Stimulated activated CD8-positive, alpha-beta memory T cell treated with anti-CD3 and anti-CD28 coated beads, Interleukin-4, amount 100 ng/mL, for 1 hour (primary cell): ENCODE data around the gene BTG4.
A peak's percentile ranks its signal among the peaks of the same experiment; 100 is the strongest.

ENCODE experiments used
- DNase-seq, 2 donors: peaks; one replicate each; pipeline ENCODE4 v3.0.0-alpha.2; 2020; ENCODE audit warnings: low read depth in 2 of 2, low spot score in 1 of 2

Gene BTG4

DNA sequence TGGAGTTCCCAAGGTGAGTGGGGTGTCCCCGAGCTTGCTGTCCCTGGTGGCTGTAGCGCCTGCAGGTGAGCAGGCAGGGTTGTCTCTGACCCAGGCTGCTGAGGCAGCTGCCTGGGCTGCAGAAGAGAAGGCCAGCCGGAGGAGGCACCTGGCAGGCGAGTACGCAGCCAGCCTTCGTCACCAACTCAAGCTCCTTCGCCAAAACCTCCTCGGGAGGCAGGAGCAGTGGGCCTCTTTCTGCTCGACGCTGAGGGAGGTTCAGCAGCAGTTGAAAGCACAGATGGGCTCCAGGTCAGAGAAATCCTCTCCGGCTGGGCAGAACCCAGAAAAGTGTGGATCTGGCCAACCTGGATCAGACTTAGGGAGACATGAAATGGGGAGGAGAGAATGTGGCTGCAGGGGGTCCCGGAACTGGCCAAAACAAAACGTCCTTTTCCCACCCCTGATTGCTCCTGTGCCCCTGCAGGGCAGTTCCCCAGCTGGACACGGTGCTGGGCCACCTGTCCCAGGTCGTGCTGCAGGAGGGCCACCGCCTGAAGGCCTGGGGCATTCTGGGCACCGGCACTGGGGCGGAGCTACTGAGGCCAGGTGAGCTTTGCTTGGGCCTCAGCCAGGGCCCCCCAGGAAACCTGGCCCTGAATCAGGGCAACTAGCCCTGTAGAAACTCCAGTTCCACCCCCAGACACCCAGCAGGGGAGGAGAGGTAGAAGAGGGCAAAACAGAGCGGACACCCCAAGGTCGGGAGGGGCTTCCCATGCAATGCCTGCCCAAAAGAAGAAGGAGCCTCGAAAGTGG lies 56.7 kb downstream of the BTG4 start:
- DNase-seq = no peak

DNA sequence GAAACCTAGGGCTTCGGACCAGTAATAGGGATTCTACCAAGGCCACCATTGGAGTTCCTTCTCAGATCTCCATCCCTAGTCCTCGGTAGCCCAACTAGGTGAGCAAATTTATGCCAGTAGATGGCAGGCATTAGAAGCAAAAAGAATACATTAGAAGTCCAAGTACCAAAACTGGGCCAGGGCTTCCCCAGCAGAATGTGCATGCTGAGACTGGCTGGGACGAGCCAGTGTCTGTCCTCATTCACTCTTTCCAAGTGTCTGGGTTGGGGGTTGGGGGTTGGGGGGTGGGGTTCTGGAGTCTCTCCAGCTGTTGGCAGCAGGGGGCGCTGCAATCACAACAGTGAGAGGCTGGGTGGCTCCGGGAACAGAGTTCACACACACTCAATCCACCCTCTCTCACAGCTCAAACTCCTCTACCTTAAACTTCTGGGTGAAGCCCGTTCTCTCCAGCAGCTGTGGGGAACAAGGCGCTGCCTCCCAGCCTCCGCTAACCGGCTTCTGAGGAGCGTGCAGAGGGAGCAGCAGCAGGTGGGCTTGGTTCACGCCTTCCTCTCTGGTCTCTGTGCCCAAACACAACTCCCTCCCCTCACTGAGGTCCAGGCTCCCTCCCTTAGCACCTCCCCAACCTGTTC lies 57.5 kb downstream of the BTG4 start:
- peak in 1 of 2 donors; percentile 19 for DNase-seq

DNA sequence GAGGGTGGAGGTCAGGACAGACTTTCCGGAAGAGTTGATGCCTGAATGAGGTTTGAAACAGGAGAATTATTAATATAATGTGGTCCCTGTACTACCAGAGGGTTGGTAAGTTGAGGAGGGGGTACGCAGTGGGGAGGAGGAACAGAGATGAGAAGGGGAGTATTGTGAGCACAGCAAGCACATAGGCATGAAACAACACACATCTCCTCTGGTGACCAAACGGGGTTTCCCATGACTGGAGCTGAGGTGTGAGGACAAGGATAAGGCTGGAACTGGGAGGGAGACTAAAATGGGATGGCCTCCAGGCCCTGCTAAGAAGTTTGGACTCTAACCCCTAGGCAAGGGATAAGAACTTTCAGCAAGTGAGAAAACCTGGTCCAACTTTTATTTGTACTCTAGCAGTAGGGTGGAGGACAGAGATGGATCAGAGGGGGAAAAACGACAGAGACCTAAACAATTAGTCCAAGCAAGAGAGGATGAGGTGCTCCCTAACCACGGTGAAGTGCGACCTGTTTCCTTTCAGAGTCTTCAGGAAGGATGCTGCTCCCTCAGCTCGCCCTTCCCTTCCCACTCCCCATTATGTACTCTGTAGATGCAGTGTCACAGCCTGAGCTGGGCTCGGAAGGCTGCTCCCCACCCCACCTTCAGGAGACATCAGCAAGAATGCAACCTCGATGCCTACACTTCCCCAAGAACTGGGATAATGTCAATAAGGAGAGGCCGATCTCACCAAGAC lies 59.2 kb downstream of the BTG4 start:
- DNase-seq = no peak

DNA sequence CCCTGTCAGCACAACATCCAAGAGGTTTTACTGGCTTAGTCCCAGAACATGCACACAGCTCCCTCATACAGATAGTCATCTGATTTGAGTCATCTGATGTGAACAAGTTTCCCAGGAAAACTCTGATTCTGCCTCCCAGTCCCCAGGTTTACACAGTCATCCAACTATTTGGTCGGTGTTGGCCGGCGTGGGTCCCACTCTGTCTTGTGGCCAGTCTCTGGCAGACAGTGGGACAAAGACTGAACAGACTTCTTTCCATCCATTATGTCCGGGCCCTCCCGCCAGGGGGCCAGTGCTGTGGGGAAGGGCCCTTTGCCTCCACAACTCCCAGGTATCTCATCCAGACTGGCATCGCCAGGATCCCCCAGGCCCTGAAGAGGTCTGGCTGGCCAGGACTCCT lies 60.0 kb downstream of the BTG4 start:
- no peak for DNase-seq

DNA sequence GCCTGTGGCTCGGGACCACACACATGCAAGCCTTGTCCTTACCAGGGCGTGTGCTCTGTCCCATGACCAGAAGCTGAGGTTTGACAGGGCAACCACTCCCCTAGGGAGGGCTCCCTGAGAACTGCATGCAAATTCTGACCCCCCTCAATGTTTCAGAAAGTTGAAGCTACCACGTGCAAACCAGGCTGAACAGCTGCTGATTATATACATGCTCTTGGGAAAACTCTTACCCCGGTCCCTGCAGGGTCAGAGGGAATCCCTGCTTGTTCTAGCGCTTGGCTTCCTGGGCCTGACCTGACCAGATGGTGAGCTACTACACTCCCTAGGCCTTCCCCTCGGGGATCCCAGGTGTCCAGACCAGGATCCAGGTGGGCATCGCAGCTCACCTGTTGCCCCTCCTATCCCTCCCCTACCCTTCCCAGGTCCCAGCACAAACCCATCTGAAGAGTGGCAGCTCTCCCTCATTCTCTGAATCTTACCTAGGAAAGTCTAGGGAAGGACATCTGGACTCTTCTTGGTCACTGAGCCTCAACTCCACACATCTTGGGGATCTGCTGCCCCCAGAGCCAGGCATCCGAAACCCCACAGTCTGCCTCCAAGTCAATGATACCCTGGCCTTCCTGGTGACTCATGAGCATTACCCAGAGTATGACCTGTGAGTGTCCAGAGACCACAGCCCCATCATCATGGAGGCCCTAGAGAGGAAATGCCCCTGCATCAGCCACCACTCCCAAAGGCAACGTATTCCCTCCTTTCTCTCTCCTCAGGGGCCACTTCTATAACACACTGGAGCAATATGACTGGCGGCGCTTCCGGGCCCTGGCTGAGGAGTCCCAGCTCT lies 61.5 kb downstream of the BTG4 start:
- DNase-seq = no peak

DNA sequence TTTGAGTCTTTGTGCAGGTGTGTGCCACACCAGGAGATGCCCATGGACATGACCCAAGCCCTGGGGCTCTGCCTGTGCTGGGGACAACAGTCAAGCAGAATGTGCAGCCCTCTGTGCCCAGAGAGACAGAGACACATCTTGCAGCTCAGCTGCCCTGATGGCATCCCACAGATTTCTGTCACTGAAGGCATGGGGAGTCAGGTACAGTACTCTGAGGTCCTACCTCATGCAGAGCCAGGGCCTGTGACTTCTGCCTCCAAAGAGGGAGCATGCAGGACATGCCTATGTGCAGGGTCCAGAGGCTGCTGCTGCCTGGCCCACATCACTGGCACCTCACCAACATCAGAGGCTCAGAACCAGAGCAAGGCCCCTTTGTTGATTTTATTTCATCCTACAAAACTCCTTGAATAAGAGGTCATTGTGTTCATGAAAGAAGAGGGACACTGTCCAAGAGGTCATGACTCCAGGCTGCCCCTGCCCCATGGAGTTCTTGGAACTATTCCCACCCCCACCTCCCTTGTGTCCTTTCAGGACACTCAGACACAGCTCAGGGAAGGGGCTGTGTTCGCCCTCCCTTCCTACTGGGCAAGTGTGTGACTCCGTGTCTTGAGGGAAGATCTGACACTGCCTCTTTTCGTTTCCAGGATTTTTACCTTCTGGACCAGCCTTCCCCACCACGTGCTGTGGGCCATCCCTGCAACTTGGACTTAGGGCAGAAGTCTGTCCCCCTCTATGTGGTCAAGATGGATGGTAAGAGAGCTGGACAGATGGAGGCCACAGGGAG lies 62.3 kb downstream of the BTG4 start:
- no peak for DNase-seq

DNA sequence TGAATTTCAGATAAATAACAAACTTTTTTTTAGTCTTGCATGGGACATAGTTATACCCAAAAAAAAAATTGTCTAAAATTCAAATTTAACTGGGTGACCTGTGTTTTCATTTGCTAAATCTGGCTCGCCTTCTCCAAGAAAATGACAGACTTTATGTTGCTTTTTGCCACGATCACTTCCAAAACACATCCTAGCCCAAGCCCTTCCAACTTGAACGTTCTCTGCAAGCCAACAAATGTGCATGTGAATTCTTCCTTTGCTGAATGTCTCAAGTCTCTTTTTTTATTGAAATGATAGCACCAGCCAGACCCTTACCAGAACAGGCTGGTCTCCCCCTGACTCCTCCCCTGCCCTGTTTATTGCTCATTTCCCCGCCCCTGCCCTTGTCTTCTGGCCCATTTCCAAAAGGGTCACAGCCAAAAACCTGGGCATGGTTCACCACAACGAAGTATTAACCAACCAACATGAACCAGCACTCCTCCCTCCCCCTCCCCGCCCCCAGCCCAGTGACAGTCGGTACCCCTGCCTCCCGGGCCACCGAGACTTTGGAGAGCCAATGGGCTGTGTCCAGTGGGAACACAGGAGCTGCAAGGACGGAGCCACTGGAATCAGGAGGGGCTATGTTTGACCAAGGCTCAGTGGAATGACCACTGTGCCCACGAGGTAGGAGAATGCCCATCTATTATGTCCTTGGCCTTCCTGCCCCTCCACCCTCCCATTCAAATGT lies 63.2 kb downstream of the BTG4 start:
- no peak for DNase-seq

DNA sequence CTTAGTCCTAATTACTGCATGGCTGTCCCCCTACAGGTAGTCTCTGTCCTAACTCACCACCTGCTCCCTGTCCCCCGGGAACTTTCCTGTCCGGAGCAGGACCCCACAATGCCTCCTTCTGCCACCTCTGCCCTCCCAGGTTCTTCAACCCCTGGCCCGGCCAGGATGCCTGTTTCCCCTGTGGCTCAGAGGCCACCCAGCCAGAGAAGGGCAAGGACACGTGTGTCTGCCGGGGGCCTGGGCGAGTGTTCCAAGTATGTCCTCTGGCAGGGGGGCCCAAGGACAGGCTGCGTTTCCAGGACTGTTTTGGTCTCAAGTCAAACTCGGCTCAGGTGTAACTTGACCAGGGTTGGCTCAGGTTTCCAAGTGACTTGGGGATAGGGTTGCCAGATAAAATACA lies 63.8 kb downstream of the BTG4 start:
- DNase-seq = no peak

DNA sequence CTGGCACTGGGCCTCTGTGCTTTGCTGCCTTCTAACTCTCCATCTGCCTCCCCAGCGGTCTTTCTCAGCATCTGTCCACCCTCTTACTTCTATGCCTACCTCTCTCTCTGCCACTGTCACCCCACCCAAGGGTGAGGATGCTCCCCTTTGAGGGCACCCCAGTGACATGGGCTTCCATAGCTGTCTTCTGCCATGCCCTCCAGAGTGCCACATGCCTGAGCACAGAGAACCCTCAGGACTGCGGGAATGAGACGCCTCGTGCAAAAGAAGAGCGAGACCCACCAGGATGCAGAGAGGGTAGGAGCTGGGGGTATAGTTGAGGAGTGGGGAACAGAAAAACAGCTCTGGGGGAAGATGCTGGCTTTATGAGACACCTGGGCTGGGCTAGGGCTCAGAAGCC lies 64.3 kb downstream of the BTG4 start:
- no peak for DNase-seq

DNA sequence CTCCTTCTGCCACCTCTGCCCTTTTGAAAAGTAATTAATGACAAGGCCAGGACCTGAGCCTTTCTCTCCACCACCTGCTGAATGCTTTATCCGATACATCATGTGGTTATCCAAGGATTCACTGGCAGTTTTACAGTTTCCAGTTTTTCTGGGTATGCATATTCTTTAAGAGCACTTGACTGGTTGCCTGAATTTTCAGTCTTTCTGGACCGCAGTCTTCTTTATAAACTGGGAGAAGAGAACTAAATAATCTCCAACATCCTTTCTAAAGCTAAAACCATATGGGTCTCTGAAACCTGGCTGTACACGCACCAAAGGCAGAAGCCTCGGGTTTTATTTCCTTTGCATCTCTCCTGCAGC lies 65.1 kb downstream of the BTG4 start:
- no peak for DNase-seq

DNA sequence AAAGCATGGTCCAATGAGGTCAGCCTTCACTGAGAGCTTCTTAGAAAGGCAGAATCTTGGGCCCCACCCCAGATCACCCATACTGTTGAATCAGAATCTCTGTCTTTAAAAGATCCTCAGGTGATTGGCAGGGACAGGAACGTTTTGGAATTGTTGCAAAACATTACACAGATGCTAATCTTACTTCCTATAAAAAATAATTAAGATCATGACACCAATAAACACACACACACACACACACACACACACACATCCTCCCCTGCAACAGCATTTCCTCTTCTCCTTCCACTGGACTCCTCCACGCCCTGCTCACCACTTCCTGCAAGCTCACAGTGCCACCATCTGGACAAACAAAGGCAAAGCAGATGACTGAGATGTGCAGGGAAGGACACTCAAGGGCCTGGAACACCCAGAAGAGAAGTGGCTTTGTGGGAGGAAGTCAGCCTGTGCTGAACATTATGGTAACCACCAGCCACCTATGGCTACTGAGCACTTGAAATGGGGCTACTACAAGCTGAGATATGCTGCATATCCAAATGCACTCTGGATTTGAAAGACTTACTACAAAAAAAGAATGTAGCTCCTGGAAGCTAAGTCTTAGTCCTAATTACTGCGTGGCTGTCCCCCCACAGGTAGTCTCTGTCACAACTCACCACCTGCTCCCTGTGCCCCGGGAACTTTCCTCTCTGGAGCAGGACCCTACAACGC lies 65.6 kb downstream of the BTG4 start:
- peak in 1 of 2 donors; percentile 48 for DNase-seq

DNA sequence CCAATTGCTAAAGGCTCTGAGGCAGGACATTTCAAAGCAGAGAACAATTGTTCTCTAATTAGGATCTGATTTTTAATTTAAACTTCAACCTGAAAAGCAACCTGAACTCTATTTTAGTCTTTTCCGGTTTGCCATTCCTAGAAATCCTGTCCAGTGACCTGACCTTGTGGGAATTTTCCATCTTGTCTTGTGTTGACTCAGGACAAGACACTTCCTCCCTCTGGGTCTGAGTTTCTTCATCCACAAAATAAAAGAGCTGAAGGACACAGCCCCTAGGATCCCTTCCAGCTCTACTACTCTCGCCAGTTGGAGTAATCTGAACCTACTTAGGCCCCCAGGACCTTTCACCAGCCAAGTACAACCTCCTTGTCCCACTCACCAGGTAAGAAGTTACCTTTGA lies 66.6 kb downstream of the BTG4 start:
- DNase-seq = no peak
